SK-N-SH treated with all-trans-retinoic acid at 6 μM for 48 hours (cell line): ENCODE data around the gene STT3B.

ENCODE experiments used
- ATAC-seq: fragments of 200-7000 bp; cut with Tn5 transposase; 3 replicates; pipeline ENCODE4 v1.9.1; 2020; ENCODE audit warnings: mild to moderate bottlenecking, moderate library complexity
- ARNTL ChIP-seq: fragments of 450-650 bp; formaldehyde crosslinking; IDR thresholded peaks from 2 replicates; pipeline ENCODE4 v1.5.0; 2020; ENCODE audit warnings: low read depth, mild to moderate bottlenecking, moderate library complexity, borderline replicate concordance
- BACH2 ChIP-seq: fragments of 250-450 bp; sonication (Bioruptor Pico); IDR thresholded peaks from 2 replicates; pipeline ENCODE4 v1.9.0; 2021; ENCODE audit warnings: mild to moderate bottlenecking, borderline replicate concordance
- CREB5 ChIP-seq: fragments of 250-450 bp; sonication (Bioruptor Pico); IDR thresholded peaks from 2 replicates; pipeline ENCODE4 v1.5.1; 2020; ENCODE audit warnings: low read depth, mild to moderate bottlenecking, moderate library complexity
- CSDC2 ChIP-seq: fragments of 250-450 bp; sonication (Bioruptor Pico); IDR thresholded peaks from 2 replicates; pipeline ENCODE4 v1.5.0; 2020; ENCODE audit warnings: mild to moderate bottlenecking, moderate library complexity
- CSRNP3 ChIP-seq: fragments of 250-450 bp; sonication (Bioruptor Pico); IDR thresholded peaks from 2 replicates; pipeline ENCODE4 v1.5.1; 2021; ENCODE audit warnings: mild to moderate bottlenecking, moderate library complexity
- ESRRG ChIP-seq: fragments of 250-450 bp; sonication (Bioruptor Pico); IDR thresholded peaks from 2 replicates; pipeline ENCODE4 v1.6.1; 2021; ENCODE audit warnings: mild to moderate bottlenecking
- GLIS3 ChIP-seq: fragments of 250-450 bp; sonication (Bioruptor Pico); IDR thresholded peaks from 2 replicates; pipeline ENCODE4 v1.5.0; 2020; ENCODE audit warnings: mild to moderate bottlenecking, moderate library complexity
- ISL1 ChIP-seq: fragments of 250-450 bp; sonication (Bioruptor Pico); IDR thresholded peaks from 2 replicates; pipeline ENCODE4 v2.1.2; 2022; ENCODE audit warnings: mild to moderate bottlenecking, moderate library complexity
- PATZ1 ChIP-seq: fragments of 250-450 bp; sonication (Bioruptor Pico); IDR thresholded peaks from 2 replicates; pipeline ENCODE4 v1.8.0; 2020; ENCODE audit warnings: mild to moderate bottlenecking, moderate library complexity, borderline replicate concordance
- POU6F1 ChIP-seq: fragments of 250-450 bp; sonication (Bioruptor Pico); IDR thresholded peaks from 2 replicates; pipeline ENCODE4 v1.8.0; 2021; ENCODE audit warnings: low read depth, mild to moderate bottlenecking, moderate library complexity, borderline replicate concordance
- PPARA ChIP-seq: fragments of 250-450 bp; sonication (Bioruptor Pico); IDR thresholded peaks from 2 replicates; pipeline ENCODE4 v1.5.0; 2020; ENCODE audit warnings: mild to moderate bottlenecking, borderline replicate concordance
- RARB ChIP-seq: fragments of 250-450 bp; sonication (Bioruptor Pico); IDR thresholded peaks from 2 replicates; pipeline ENCODE4 v1.8.0; 2021; ENCODE audit warnings: mild to moderate bottlenecking, moderate library complexity
- SNAI2 ChIP-seq: fragments of 250-450 bp; sonication (Bioruptor Pico); IDR thresholded peaks from 2 replicates; pipeline ENCODE4 v1.5.0; 2020; ENCODE audit warnings: mild to moderate bottlenecking, moderate library complexity
- TCF4 ChIP-seq: fragments of 250-450 bp; sonication (Bioruptor Pico); IDR thresholded peaks from 2 replicates; pipeline ENCODE4 v1.8.0; 2021; ENCODE audit warnings: mild to moderate bottlenecking, moderate library complexity, borderline replicate concordance
- TOX ChIP-seq: fragments of 250-450 bp; sonication (Bioruptor Pico); IDR thresholded peaks from 2 replicates; pipeline ENCODE4 v1.8.0; 2021; ENCODE audit warnings: mild to moderate bottlenecking, moderate library complexity, borderline replicate concordance
- TSHZ2 ChIP-seq: fragments of 250-450 bp; sonication (Bioruptor Pico); IDR thresholded peaks from 2 replicates; pipeline ENCODE4 v1.5.0; 2020; ENCODE audit warnings: mild to moderate bottlenecking, moderate library complexity
- ZC3H10 ChIP-seq: fragments of 250-450 bp; sonication (Bioruptor Pico); IDR thresholded peaks from 2 replicates; pipeline ENCODE4 v1.5.1; 2021; ENCODE audit warnings: mild to moderate bottlenecking, moderate library complexity
- ZFP30 ChIP-seq: fragments of 450-650 bp; formaldehyde crosslinking; IDR thresholded peaks from 2 replicates; pipeline ENCODE4 v1.5.0; 2022; ENCODE audit warnings: mild to moderate bottlenecking, moderate library complexity
- ZNF70 ChIP-seq: fragments of 450-650 bp; formaldehyde crosslinking; IDR thresholded peaks from 2 replicates; pipeline ENCODE4 v1.5.0; 2020; ENCODE audit warnings: mild to moderate bottlenecking, moderate library complexity
- ZNF8 ChIP-seq: fragments of 450-650 bp; formaldehyde crosslinking; IDR thresholded peaks from 2 replicates; pipeline ENCODE4 v1.5.0; 2020; ENCODE audit warnings: mild to moderate bottlenecking, moderate library complexity

STT3B gene

GRCh38 chr3:31514570-31514969 lies 18.2 kb upstream of the STT3B start (continued):
- TF ChIP-seq ZNF8 (CRISPR knock-in tag): no peak
- TF ChIP-seq ZFP30 (CRISPR knock-in tag): no peak

GRCh38 chr3:31515486-31516284 lies 17.0 kb upstream of the STT3B start:
- no peak for ATAC-seq
- TF ChIP-seq TOX (CRISPR knock-in tag): no peak
- no peak for TF ChIP-seq CSDC2 (CRISPR knock-in tag)
- TF ChIP-seq PATZ1 (CRISPR knock-in tag): no peak
- TF ChIP-seq ESRRG (CRISPR knock-in tag): no peak
- TF ChIP-seq ZNF70 (CRISPR knock-in tag): no peak
- TF ChIP-seq TCF4 (CRISPR knock-in tag): no peak
- no peak for TF ChIP-seq ZC3H10
- TF ChIP-seq SNAI2 (CRISPR knock-in tag): no peak
- no peak for TF ChIP-seq GLIS3 (CRISPR knock-in tag)
- no peak for TF ChIP-seq TSHZ2 (CRISPR knock-in tag)
- no peak for TF ChIP-seq ISL1 (CRISPR knock-in tag)
- TF ChIP-seq RARB: no peak

- TF ChIP-seq RARB: no peak
- TF ChIP-seq ESRRG (CRISPR knock-in tag): no peak
- no peak for TF ChIP-seq ZC3H10
- TF ChIP-seq BACH2 (CRISPR knock-in tag): no peak
- ATAC-seq: no peak
Measured at GRCh38 chr3:31516757-31517156, 16.0 kb upstream of the STT3B start.

- no peak for TF ChIP-seq ZFP30 (CRISPR knock-in tag)
- TF ChIP-seq SNAI2 (CRISPR knock-in tag): no peak
- no peak for TF ChIP-seq BACH2 (CRISPR knock-in tag)
- TF ChIP-seq POU6F1 (CRISPR knock-in tag): no peak
- TF ChIP-seq GLIS3 (CRISPR knock-in tag): no peak
- no peak for TF ChIP-seq ZC3H10
- ATAC-seq: no peak
Measured at GRCh38 chr3:31521468-31521867, 11.3 kb upstream of the STT3B start.

- no peak for ATAC-seq
- TF ChIP-seq PATZ1 (CRISPR knock-in tag): no peak
- TF ChIP-seq ESRRG (CRISPR knock-in tag): no peak
- no peak for TF ChIP-seq CSRNP3 (CRISPR knock-in tag)
- no peak for TF ChIP-seq CREB5 (CRISPR knock-in tag)
- TF ChIP-seq POU6F1 (CRISPR knock-in tag): no peak
- TF ChIP-seq TCF4 (CRISPR knock-in tag): no peak
- no peak for TF ChIP-seq PPARA (CRISPR knock-in tag)
- no peak for TF ChIP-seq ARNTL (CRISPR knock-in tag)
- no peak for TF ChIP-seq CSDC2 (CRISPR knock-in tag)
- no peak for TF ChIP-seq ZFP30 (CRISPR knock-in tag)
- TF ChIP-seq ZNF8 (CRISPR knock-in tag): no peak
Measured at GRCh38 chr3:31522152-31522551, 10.6 kb upstream of the STT3B start.
